Measurements from ENCODE around the gene CADPS2. TPM values are rescaled to one million over a fixed set of nuclear protein-coding genes. Genes with fewer than 3 reads are reported as not detected.

The CADPS2 gene
- total RNA-seq, 1 donor from 2014 or later, result 4.4 TPM

DNA sequence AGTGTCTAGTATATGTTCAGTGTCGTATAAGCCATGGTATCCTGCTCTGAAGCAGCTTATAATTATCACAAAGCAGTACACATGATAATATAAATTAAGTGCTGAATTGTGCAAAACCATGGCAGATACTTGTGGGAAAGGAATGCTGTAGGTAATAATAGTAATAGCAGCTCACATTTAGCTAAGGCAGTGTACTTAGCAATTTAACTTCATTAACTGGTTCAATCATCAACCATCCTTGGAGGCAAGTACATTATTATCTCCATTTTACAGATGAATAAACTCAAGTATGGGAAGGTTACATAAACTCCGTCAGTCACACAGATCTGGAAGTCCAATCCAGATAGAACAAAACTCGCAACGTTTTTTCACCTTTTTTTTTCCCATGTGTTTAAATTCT, 161.9 kb downstream of the CADPS2 start:
- TF ChIP-seq, protein P1, sequence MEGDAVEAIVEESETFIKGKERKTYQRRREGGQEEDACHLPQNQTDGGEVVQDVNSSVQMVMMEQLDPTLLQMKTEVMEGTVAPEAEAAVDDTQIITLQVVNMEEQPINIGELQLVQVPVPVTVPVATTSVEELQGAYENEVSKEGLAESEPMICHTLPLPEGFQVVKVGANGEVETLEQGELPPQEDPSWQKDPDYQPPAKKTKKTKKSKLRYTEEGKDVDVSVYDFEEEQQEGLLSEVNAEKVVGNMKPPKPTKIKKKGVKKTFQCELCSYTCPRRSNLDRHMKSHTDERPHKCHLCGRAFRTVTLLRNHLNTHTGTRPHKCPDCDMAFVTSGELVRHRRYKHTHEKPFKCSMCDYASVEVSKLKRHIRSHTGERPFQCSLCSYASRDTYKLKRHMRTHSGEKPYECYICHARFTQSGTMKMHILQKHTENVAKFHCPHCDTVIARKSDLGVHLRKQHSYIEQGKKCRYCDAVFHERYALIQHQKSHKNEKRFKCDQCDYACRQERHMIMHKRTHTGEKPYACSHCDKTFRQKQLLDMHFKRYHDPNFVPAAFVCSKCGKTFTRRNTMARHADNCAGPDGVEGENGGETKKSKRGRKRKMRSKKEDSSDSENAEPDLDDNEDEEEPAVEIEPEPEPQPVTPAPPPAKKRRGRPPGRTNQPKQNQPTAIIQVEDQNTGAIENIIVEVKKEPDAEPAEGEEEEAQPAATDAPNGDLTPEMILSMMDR (conservative IDR thresholded peaks at IDR 0.05; ENCODE audit: low read depth, low read length), result no peak
- no peak for DNase-seq (ENCODE audit: low read depth)
- no peak overlapping the region for H3K4me3 ChIP-seq (ENCODE audit: low read depth, low read length)

DNA sequence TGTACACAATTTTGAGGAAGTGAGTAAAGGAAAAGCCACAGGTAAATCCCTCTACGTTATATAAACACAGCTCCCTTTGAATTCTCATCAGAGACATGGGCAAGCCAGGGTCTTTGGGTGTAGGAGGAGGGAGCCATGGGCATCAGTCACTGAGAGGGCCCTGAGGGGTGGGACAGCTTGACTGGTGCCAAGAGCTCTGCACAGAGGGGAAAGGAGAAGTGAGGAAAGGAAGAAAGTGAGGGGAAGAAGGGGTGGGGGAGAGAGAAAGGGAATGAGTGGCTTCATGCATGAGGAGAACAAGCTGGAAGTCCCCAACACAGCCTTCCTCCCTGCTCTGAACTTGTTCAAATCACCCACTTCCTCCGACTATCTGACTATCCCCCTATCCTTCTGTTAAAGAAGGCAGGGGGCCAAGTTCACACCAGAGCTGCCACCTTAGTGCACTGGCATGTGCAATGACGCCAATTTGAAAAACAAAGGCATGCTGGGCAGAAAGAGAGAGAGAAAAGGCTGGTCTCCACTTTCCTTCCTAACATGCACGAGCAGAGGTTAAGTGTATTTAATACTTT, 167.2 kb downstream of the CADPS2 start:
- H3K4me3 ChIP-seq (ENCODE audit: low read depth, low read length), result no peak overlapping the region
- TF ChIP-seq, protein P1 (conservative IDR thresholded peaks at IDR 0.05; ENCODE audit: low read depth, low read length), result no peak
- no peak for DNase-seq (ENCODE audit: low read depth)

DNA sequence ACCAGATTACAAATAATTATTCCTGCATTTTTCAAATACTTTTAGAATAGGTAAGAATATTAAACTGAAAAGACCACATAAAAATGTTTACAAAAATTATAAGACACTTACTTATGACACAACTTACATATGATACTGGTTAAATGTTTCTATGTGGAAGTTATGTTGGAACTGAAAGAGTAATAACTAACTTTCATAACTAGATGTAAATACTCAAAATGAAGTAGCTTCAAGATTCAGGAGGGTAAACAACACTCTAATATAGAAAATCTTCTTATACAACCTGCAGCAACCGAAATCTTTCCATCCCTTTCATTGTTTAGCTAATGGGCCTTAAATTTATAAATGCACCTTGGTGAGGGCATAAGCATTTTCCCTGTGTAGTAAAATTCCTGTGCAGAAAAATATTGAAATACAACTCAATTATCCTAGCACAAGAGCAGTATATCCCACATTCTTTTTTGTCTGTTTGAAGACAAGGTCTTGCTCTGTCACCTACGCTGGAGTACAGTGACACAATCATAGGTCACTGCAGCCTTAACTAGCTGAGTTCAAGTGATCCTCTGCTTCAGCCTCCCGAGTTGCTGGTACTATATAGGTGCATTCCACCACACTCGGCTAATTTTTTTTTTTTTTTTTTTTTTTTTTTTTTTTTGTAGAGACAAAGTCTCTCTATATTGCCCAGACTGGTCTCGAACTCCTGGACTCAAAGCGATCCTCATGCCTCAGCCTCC, 168.7 kb downstream of the CADPS2 start:
- TF ChIP-seq, protein P1 (conservative IDR thresholded peaks at IDR 0.05; ENCODE audit: low read depth, low read length), result no peak
- H3K4me3 ChIP-seq (ENCODE audit: low read depth, low read length), result no peak overlapping the region
- no peak for DNase-seq (ENCODE audit: low read depth)

DNA sequence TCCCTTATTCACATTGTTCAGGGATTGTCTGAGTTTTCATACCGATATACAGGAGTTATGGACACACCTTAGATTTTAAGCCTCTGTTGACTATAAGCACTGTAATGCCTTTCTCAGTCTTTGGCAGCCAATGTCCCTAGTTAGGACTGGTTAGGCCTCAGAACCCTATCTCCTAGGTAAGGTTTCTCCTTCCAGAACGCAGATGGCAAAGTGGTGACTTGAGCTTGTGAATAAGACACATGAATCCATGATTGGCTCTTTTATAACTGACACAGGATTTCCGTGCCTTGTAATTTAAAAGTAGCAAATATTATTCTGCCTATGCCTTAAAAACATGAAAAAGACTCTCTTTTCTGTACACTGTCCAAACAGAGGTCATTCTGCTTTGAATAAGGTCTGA, 171.1 kb downstream of the CADPS2 start:
- TF ChIP-seq, protein P1 (conservative IDR thresholded peaks at IDR 0.05; ENCODE audit: low read depth, low read length), result no peak

DNA sequence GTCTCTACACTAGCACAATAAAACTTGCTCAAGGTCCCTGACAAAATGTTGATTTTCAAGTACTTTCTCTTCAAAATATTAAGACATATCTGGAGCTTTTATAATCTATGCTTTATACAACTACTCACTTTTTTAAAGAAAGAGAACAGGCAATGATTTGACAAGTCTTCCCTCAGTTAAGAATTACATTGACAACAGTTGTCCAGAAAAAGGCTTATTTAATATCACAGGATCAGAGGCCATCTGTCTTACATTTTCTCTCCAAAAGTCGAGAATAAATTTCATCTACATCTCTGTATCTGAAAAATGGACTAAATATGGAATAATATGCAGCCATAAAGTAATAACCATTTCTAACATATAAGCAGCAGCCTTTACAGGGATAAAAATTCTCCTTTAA, 175.3 kb downstream of the CADPS2 start:
- TF ChIP-seq, protein P1 (conservative IDR thresholded peaks at IDR 0.05; ENCODE audit: low read depth, low read length), result no peak
- DNase-seq (ENCODE audit: low read depth), result no peak
- no peak overlapping the region for H3K4me3 ChIP-seq (ENCODE audit: low read depth, low read length)

More for the DNA sequence above, 171.1 kb downstream of the CADPS2 start:
- no peak overlapping the region for H3K4me3 ChIP-seq (ENCODE audit: low read depth, low read length)
- DNase-seq (ENCODE audit: low read depth), result no peak

DNA sequence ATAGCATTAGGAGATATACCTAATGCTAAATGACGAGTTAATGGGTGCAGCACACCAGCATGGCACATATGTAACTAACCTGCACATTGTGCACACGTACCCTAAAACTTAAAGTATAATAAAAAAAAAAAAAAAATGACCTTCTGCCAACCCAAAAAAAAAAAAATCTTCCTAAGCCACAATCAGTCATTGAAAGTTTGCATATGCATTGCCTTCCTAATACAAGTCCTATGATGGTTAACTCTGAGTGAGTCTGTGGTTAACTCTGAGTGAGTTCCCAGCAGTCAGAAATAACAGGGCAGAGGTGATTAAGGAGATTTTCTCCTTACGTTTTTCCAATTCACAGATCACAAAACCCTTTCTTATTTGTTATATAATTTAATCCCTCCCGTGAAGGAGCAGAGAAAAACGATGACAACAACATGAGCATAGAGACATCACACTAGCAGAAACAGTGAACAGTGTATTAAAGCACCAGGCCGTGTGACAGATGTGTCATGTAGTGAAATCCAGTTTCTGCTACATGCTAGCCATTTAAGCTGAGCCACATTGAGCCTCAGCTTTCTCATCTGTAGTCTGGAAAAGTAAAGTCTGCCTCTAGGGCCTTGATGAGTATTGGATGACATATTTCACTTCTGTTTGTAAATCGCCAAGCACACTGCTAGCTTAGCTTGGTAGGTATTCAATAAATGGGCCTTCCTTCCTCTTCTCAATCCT, 176.2 kb downstream of the CADPS2 start:
- no peak overlapping the region for H3K4me3 ChIP-seq (ENCODE audit: low read depth, low read length)
- TF ChIP-seq, protein P1 (conservative IDR thresholded peaks at IDR 0.05; ENCODE audit: low read depth, low read length), result no peak
- no peak for DNase-seq (ENCODE audit: low read depth)

Measured in epithelial cell of proximal tubule (primary cell).